SU-DHL-6 (cell line): ENCODE results near the gene NR2F1-AS1.

ENCODE experiments used
- H2AFZ ChIP-seq: fragments of 200-600 bp; sonication (generic); 2 replicates; pipeline ENCODE4 v1.6.1; 2014; ENCODE audit warnings: low read depth, mild to moderate bottlenecking, moderate library complexity, mixed read lengths, antibody characterized with exemption, low read length; ENCODE audit not compliant: severe bottlenecking
- H3F3A ChIP-seq: fragments of 200-600 bp; shearing (Covaris generic); 2 replicates; pipeline ENCODE4 v1.6.0; 2016; ENCODE audit warnings: antibody characterized with exemption, mild to moderate bottlenecking; ENCODE audit not compliant: insufficient read depth
- H3K27ac ChIP-seq: fragments of 200-600 bp; sonication (generic); 2 replicates; pipeline ENCODE4 v1.5.1; 2016; ENCODE audit warnings: low read depth, mild to moderate bottlenecking, low read length, moderate library complexity, mixed read lengths
- H3K27me3 ChIP-seq: fragments of 200-600 bp; sonication (generic), shearing (Covaris generic); 2 replicates; pipeline ENCODE4 v1.6.0; 2014; ENCODE audit warnings: mild to moderate bottlenecking, low read length
- H3K36me3 ChIP-seq: fragments of 200-600 bp; sonication (generic); 2 replicates; pipeline ENCODE4 v1.6.1; 2014; ENCODE audit warnings: mild to moderate bottlenecking, low read length, mixed read lengths
- H3K4me2 ChIP-seq: fragments of 300-600, 200-600 bp; shearing (Covaris generic), sonication (generic); 2 replicates; pipeline ENCODE4 v1.6.0; 2014; ENCODE audit warnings: low read length, low read depth, mild to moderate bottlenecking; ENCODE audit not compliant: poor library complexity, severe bottlenecking
- H3K4me3 ChIP-seq: fragments of 200-600 bp; sonication (generic); 2 replicates; pipeline ENCODE4 v1.5.1; 2014; ENCODE audit warnings: antibody characterized with exemption, low read length, mild to moderate bottlenecking, mixed read lengths; ENCODE audit not compliant: insufficient read depth, poor library complexity, severe bottlenecking
- H3K79me2 ChIP-seq: fragments of 200-600 bp; sonication (generic); 2 replicates; pipeline ENCODE4 v1.6.1; 2014; ENCODE audit warnings: mild to moderate bottlenecking, low read length, moderate library complexity; ENCODE audit not compliant: insufficient read depth
- H3K9ac ChIP-seq: fragments of 200-600 bp; sonication (generic); 2 replicates; pipeline ENCODE4 v1.7.0; 2014; ENCODE audit warnings: mild to moderate bottlenecking, low read length
- H3K9me2 ChIP-seq: fragments of 200-600 bp; sonication (generic); replicated peaks from 2 replicates; pipeline ENCODE4 v1.6.1; 2014; ENCODE audit warnings: low read length; ENCODE audit not compliant: insufficient read depth
- H3K9me3 ChIP-seq: fragments of 200-600 bp; sonication (generic); 2 replicates; pipeline ENCODE4 v1.6.1; 2014; ENCODE audit warnings: low read length, mixed read lengths; ENCODE audit not compliant: insufficient read depth
- H4K20me1 ChIP-seq: fragments of 200-600 bp; sonication (generic); 2 replicates; pipeline ENCODE4 v1.6.1; 2014; ENCODE audit warnings: low read depth, mild to moderate bottlenecking, antibody characterized with exemption, low read length, moderate library complexity, mixed read lengths
- EZH2phosphoT487 ChIP-seq: fragments of 200-600 bp; sonication (generic), shearing (Covaris generic); conservative IDR thresholded peaks from 2 replicates; pipeline ENCODE4 v1.6.1; 2018; ENCODE audit warnings: mild to moderate bottlenecking, antibody characterized with exemption, low read length, moderate library complexity, mixed read lengths
- TF ChIP-seq, protein P1 (sequence below): fragments of 200-600 bp; sonication (generic); IDR thresholded peaks from one replicate; pipeline ENCODE4 v1.5.1; 2017; ENCODE audit warnings: antibody characterized with exemption, mild to moderate bottlenecking, low read length, moderate library complexity; ENCODE audit not compliant: insufficient read depth, poor library complexity, severe bottlenecking

The NR2F1-AS1 gene

GRCh38 chr5:93585041-93585766 is 4.2 kb upstream of the NR2F1-AS1 start:
- Histone ChIP-seq H3K36me3 (no peaks in the 10 kb centered on the region), H3K4me2 (peak overlapping the region; percentile 47), H3K4me3 (peak overlapping the region; percentile 38), H3K79me2 (no peaks in the 10 kb centered on the region), H3K9ac (no peak overlapping the region; the same call in 1 of the 2 replicates), H3K27me3 (no peaks in the 10 kb centered on the region), H3F3A (peaks cover 6% of the 10 kb centered on the region; the same call in 1 of the 2 replicates), H3K9me2 (no peaks in the 10 kb centered on the region), H4K20me1 (no peaks in the 10 kb centered on the region), H2AFZ (no peak overlapping the region), H3K27ac (no peak overlapping the region), H3K9me3 (no peaks in the 10 kb centered on the region)
- TF ChIP-seq, protein P1, sequence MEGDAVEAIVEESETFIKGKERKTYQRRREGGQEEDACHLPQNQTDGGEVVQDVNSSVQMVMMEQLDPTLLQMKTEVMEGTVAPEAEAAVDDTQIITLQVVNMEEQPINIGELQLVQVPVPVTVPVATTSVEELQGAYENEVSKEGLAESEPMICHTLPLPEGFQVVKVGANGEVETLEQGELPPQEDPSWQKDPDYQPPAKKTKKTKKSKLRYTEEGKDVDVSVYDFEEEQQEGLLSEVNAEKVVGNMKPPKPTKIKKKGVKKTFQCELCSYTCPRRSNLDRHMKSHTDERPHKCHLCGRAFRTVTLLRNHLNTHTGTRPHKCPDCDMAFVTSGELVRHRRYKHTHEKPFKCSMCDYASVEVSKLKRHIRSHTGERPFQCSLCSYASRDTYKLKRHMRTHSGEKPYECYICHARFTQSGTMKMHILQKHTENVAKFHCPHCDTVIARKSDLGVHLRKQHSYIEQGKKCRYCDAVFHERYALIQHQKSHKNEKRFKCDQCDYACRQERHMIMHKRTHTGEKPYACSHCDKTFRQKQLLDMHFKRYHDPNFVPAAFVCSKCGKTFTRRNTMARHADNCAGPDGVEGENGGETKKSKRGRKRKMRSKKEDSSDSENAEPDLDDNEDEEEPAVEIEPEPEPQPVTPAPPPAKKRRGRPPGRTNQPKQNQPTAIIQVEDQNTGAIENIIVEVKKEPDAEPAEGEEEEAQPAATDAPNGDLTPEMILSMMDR = no peak
- TF ChIP-seq EZH2phosphoT487 = no peak

DNA sequence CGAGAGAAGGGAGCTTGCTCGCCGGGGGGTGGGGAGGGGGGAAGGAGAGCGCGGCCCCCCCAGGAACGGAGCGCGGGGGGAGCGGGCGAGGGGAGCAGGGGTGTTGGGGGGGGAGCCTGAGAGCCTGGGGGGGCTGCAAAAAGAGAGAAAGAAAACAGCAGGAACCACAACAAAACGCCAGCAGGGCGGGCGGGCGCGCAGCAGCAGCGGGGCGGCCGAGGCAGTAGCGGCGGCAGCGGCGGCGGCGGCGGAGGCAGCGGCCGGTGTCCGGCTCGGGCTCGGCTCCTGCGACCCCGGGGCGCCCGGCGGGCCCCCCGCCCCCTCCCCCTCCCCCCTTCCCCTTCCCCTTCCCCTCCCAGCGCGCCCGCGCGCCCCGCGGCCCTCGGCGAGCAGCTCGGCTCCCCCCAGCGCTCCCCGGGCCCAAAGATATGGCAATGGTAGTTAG is 3.6 kb upstream of the NR2F1-AS1 start:
- H3K27me3 ChIP-seq = no peaks in the 10 kb centered on the region

DNA sequence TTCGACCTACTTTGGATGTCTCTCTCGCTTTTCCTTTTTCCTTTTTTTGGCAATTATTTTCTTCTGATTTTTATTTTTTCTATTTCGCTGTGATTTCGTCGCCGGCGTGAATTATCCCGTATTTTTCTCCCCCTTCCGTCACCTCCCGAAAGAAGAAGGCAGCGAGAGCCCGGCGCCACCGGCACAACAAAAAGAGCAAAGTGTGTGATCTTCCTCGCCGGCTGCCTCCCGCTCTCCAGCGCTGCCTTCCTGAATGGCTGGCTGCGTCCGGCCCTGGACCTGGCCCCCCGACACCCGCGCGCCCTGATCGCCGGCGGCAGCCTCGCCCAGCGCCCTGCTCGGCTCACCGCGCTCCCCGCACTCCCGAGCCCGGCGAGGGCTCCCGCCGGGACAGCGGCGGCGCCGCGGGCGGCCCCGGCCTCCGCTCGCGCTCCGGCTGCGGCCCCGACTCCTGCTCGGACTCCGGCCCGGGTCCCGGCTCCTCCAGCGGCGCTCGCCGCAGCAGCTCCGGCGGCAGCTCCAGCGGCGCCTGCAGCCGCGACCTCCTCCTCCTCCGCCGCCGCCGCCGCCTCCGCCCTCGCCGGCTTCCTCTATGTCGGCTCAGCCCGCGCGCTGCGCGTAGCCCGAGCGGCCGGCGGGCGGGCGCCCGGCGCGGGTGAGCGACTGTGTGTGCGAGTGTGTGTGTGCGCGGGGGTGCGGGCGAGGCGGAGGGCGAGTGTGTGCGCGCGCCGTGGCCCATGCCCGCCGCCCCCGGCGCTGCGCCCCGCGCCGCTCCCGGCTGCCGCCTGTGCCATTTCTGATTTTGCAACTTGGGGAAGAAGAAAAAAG is 3.0 kb upstream of the NR2F1-AS1 start:
- Histone ChIP-seq H3K36me3 (no peaks in the 10 kb centered on the region), H3K9me3 (no peaks in the 10 kb centered on the region), H3K9ac (no peak overlapping the region), H3K4me2 (peak overlapping the region; percentile 97), H3K27ac (no peak overlapping the region), H3K79me2 (no peaks in the 10 kb centered on the region), H3K4me3 (peak overlapping the region; percentile 57), H3K27me3 (no peaks in the 10 kb centered on the region), H2AFZ (peak overlapping the region; percentile 51), H3K9me2 (no peaks in the 10 kb centered on the region), H4K20me1 (no peaks in the 10 kb centered on the region), H3F3A (peaks cover 6% of the 10 kb centered on the region; the same call in 1 of the 2 replicates)
- no peak for TF ChIP-seq EZH2phosphoT487
- TF ChIP-seq, protein P1 = no peak

More for the DNA sequence above, 3.6 kb upstream of the NR2F1-AS1 start:
- no peaks in the 10 kb centered on the region for H4K20me1 ChIP-seq
- no peaks in the 10 kb centered on the region for H3K9me2 ChIP-seq
- no peak overlapping the region for H3K27ac ChIP-seq
- H3K4me3 ChIP-seq = peak overlapping the region; percentile 57
- H3K36me3 ChIP-seq = no peaks in the 10 kb centered on the region
- H3K79me2 ChIP-seq = no peaks in the 10 kb centered on the region
- H3K9me3 ChIP-seq = no peaks in the 10 kb centered on the region
- H3K4me2 ChIP-seq = peak overlapping the region; percentile 97
- no peak overlapping the region for H3K9ac ChIP-seq
- H3F3A ChIP-seq = peaks cover 6% of the 10 kb centered on the region; the same call in 1 of the 2 replicates
- H2AFZ ChIP-seq = no peak overlapping the region
- no peak for TF ChIP-seq EZH2phosphoT487
- TF ChIP-seq, protein P1 = no peak
